Stimulated activated CD8-positive, alpha-beta memory T cell treated with anti-CD3 and anti-CD28 coated beads, Interleukin-15, amount 100 ng/mL, for 24 hours (primary cell): ENCODE data around the gene NIPAL4.
"Not testable (repeated sequence)": the region's sequence is repeated elsewhere in the genome, so short reads cannot be mapped to it uniquely, and the experiment has no call there.

ENCODE experiments used
- DNase-seq: peaks from one replicate; pipeline ENCODE4 v3.0.0-alpha.2; 2020; ENCODE audit warnings: low read depth

The NIPAL4 gene

DNA sequence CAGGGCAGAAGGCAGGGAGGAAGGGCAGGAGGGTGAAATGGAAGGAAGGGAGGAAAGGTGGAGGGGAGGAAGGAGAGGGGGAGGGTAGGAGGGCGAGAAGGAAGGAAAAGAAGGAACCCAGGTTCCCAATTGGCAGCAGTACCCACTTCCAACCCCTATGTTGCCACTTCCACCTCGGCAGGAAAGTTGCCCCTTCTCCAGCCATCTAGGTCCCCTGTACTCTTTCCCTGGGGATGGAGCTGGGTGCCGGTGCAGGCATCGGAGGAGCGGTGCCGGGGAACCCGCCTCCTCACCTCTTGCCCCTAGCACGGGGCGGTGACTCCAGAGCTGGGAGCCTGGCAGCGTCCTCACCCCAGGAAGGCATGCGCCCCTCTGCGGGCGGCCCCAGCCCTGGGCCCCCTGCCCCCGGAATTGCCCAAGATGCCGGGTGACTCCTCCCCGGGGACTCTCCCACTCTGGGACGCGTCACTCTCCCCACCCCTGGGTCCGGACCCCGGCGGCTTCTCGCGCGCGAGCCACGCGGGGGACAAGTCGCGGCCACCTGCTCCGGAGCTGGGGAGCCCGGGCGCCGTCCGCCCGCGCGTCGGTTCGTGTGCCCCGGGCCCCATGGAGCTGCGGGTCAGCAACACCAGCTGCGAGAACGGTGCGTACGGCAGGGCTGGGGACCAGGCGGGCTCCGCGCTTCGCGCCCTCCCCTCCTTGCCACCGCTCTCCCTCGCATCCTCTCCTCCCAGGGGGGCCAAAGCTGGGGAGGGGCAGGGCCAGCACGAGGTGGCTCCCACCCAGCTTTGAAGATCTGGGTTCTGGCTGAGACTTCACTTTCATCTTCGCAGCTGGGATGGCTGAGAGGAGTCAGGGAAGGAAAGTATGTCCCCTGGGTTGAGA, at the start of gene NIPAL4:
Gene NIPAL4, plus strand, starts transcription at position 499 of the 885 bp plus-strand sequence. Its CDS starts 108 bp downstream, at position 607.
- peak; percentile 3 for DNase-seq

DNA sequence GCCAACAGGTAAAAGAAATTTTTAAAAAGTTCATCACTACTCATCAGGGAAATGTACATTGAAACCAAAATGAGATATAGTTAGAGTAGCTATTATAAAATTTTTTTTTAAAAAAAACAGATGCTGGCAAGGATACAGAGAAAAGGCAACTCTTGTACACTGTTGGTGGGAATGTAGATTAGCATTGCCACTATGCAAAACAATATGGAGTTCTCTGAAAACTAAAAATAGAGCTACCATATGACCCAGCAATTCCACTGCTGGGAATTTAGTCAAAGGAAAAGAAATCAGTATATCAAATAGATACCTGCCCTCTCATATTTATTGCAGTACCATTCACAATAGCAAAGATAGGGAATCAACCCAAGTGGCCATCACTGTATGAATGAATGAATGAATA, 44.2 kb upstream of the NIPAL4 start:
- no peak for DNase-seq

DNA sequence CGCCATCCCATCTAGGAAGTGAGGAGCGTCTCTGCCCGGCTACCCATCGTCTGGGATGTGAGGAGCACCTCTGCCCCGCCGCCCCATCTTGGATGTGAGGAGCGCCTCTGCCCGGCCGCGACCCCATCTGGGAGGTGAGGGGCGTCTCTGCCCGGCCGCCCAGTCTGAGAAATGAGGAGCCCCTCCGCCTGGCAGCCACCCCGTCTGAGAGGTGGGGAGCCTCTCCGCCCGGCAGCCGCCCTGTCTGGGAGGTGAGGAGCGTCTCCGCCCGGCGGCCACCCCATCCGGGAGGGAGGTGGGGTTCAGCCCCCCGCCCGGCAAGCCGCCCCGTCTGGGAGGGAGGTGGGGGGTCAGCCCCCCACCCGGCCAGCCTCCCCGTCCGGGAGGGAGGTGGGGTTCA, 40.5 kb upstream of the NIPAL4 start:
- DNase-seq: not testable (repeated sequence)

DNA sequence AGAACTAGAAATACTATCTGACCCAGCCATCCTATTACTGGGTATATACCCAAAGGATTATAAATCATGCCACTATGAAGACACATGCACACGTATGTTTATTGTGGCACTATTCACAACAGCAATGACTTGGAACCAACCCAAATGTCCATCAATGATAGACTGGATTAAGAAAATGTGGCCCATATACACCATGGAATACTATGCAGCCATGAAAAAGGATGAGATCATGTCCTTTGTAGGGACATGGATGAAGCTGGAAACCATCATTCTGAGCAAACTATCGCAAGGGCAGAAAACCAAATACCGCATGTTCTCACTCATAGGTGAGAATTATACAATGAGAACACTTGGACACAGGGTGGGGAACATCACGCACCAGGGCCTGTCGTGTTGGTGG, 30.1 kb upstream of the NIPAL4 start:
- DNase-seq: not testable (repeated sequence)

DNA sequence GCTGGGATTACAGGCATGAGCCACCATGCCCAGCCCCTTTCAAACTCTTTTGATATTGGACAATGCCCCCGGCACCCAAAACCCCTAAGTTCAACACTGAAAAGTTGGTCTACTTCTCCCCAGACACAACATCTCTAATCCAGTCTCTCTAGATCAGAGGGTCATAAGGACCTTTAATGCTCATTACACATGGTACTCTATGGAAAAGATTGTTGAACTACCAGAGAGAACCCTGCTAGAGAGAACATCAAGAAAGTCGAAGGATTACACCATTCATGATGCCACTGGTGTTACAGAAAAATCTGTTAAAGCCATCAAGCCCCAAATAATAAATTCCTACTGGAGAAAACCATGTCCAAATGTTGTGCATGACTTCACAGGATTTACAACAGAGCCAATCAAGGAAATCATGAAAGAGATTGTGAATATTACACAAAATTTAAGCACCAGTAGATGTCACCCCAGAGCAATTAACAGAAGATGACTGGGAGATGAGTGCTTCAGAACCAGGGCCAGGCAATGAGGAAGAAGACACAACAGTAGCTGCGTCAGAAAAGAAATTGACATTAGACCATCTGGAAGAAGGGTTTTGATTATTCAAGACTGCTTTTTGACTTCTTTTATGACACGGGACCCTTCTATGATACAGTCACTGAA, 28.3 kb upstream of the NIPAL4 start:
- no peak for DNase-seq

DNA sequence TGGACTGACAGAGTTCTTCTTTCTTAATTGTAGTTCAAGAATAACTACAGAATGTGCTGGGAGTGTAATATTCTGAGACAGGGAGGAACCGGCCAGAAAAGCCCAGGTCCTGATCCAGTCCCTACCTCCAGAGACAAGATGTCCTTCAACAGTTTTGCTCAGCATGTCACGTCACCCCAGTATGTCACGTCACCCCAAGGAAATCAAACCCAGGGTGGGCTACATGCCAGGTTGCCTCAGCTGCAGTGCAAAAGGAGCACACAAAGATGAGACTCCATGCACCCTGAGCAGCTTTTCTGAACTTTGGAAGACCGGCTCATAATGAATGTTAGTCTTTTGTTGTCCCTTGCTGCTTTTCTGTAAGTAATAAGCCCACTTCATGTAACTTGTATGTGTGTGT, 25.9 kb upstream of the NIPAL4 start:
- no peak for DNase-seq

DNA sequence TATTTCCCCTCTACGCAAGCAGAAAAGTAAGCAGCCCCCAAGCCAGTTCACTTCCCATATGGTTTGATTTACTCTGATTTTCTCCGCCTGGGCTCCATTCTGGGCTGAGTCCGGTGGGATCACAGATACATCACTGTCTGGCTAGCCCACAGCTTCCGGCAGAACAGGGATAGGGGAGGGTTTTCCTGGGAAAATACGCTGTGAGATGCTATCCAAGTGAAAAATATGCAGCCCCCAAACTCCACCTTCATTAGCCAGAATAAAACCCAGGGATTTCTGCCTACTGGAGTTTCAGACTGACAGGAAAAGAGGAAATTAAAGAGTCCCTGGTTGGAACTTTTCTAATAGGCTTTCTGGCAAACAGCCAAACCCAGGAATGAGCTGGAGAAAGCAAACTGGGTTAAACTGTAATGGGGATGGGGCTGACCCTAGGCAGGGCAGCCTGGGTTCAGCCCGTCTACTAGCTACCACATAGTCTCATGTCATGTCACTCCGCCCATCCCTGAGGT, 16.9 kb upstream of the NIPAL4 start:
- DNase-seq: no peak

DNA sequence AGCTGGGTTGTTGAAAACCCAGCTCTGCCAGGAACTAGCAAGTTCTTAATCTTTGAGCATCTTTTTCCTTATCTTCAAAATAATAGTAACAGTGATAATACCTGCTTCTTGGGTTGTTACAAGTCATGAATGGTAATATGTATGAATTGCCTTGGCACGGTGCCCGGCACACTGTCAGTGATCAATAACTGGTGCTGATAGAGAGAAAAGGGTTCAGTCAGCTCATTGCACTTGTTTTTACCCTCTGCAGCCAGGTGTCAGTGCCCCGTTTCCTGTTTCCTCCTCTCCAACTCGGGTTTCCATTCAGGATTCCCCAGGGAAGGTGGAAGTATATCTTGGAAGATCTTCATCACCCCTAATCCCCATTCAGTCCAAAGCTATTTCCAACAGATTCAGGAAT, 15.8 kb upstream of the NIPAL4 start:
- no peak for DNase-seq

DNA sequence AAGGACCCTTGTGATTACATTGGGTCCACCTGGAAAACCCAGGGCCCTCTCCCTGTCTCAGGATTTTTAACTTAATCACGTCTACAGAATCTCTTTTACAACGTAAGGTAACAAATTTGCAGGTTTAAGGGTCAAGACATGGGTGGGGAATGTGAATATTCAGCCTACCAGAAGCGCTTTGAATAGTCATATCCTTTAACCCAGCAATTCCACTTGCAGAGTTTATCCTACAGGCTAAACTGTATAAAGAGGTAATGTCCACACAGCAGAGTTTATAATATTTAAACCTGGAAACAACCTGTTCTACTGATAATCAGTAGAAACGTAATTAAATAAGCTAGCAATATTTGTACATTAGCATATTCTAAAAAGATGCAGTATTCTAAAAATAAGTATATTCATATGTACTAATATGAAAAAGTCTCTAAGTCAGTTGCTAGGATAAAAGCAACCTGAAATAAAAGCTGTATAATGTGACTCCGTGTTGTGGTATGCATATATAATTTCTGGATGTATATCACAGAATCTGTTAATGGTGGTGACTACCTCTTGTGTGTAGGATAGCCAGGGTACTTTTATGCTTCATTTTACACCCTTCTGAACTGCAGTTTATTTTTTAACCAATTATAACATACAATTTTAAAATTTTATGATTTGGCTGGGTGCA, 14.1 kb upstream of the NIPAL4 start:
- no peak for DNase-seq

DNA sequence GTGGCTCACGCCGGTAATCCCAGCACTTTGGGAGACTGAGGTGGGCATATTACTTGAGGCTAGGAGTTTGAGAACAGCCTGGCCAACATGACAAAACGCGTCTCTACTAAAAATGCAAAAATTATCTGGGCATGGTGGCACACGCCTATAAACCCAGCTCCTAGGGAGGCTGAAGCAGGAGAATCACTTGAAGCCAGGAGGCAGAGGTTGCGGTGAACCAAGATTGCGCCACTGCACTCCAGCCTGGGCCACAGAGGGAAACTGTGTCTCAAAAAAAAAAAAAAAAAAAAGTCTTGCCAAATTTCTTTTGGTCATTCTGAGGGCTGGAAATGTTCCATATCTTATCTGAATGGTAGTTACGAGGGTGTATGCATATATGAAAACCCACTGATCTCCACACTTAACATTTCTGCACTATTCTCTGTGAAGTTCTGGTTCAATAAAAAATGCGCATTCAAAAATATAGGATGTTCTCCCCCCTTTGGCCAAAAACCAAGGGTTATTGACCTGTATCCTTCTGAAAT, 13.5 kb upstream of the NIPAL4 start:
- DNase-seq: no peak

DNA sequence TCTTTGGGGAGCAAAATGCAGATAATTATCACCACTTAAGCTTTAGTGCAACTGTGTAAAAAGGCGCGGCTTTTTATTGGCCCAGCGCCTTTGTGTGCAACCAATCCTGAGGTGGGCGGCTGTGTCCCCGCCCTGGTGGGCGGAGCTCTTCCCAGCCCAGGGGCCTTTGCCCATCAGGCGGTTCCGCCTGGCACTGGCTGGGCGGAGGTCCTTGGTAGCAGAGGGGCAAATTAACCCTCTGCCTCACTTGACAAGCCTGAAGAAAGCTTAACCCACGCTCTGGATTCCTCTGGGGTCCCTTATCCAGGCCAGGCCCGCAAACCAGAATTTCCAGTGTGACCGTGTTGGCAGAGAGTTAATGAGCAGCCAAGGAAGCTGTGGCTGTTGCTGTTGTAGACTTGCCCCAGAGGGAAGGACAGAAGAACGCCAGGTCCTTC, 12.8 kb upstream of the NIPAL4 start:
- no peak for DNase-seq

DNA sequence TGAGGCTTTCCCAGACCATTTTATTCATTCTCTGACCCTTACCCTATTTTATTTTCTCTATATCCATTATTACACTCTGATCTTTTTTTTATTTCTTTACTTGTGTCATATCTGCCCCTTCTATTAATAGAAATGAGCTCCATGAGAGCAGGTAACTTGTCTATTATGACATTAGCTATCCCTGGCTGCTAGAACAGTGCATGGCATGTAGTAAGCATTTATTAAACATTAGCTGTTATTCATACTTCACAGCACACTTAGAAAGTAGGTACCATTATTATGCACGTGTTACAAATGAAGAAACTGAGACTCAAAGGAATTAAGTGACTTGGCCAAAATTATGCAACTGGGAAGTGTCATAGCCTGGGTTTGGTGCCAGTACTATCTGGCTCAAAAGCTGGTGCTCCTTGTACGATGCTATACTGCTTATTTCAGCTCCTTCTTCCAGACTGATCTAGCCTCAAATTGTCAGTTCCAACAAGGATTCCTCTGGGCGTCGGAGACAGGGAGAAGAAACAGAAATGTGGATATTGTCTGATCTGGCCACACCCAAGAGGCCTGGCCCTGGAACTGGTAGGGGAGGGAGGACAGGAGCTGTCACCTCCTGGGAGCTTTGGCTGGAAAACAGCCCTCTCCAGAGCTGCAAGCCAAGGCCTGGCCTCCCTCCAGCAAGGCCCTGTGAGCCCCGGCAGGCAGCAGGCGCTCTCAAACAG, 10.8 kb upstream of the NIPAL4 start:
- DNase-seq: no peak

DNA sequence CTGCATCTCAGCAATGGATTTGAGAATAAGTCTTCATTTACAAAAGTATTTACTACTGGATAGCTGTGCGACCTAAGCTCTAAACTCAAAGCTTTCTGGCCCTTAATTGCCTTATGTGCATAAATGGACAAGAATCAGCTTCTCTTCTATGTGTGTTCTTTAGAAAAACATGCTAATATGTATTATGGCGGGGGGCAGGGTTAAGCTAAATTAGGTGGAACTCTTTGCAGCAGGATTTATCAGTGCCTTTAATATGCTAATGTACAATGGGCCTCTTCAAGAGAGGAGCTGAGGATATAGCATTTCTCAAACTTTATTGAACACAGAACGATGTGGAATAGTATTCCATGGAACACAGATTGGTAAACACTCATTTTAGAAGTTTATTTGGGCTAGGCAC, 10.0 kb upstream of the NIPAL4 start:
- no peak for DNase-seq

DNA sequence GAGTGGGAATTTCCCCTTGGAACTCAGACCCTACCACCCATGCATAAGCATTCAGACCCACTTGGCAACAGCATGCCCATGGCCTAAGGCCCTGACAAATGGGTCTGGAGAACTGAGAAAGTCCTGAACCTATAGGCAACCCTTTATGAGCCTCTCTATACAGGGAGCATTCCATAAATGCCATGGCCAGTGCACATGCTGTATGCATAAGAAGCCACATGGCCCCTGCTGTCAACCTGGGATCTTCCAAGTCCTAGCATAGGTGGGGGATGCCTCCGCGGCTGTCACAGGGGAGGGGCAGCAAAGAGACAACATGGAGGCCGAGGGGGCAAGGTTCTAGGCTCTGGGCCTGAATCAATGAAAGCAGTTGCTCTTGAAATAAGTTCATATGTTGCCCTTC, 8.2 kb upstream of the NIPAL4 start:
- DNase-seq: no peak

DNA sequence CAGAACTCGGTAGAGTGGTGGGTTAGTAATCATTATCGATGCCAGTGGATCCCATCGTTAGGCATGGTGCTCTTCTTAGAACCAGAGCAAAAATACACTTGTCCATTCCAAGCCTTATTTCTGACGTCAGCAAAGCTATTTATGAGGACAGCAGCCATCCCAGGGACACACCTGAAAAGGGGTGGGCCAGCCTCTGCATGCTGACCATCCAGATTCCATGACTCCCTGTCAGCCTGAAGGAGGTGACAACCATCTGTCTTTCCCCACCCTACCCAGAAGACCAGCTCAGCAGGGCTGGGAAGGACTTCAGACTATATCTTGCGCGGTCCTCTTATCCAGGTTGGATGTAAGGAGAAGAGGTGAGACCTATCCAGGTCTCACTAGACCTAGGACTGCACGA, 5.7 kb upstream of the NIPAL4 start:
- no peak for DNase-seq

DNA sequence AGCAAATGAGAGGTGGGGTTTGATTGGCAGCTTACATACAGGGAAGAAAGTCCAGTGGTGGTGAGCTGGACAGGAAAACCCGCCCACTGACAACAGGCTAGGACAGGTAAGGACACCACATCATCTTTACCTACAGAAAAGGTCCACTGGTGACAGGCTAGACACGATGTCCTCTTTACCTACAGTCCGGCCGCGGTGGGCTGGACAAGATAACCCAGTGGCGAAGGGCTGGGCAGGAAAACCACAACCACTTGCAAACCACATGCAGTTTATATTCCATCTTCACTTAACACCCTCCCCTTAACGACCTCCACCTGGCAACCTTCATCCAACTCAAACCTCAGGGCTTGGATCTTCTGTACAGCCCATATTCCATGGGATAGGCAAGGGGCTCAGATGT, 5.0 kb upstream of the NIPAL4 start:
- no peak for DNase-seq

DNA sequence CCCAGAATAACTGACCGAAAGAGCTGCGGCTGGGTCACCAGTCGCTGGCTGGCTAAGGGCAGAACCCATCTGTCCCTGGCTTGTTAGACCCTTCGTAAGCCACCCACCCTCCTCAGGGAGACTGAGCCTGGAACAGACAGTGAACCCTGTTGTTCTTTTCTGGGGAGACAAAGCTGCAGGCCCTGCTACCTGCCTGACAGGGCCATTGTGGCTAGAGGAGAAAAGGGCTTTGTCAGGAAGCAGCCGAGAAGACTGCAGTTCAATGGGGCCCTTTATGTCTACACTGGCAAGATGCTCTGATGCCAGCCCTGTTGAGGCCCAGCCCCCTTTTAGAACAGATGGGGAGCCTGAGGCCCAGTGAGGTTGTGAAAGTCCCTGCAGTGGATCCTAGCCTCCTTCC, 3.7 kb upstream of the NIPAL4 start:
- DNase-seq: no peak

DNA sequence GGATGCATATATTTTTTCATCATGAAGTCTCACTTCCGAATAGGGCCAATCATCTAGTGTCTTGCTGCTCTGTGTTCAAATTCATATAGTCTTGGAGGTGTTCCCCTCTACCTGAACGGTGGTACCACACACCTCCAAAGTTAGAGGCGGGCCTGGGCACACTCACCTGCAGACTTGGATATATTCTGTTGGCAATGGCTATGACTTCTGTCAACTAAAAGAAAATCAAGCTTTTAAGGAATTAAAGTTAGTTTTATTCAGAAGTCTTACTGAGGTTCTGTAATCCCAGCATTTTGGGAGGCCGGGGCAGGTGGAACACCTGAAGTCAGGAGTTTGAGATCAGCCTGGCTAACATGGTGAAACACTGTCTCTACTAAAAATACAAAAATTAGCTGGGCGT, 2.6 kb upstream of the NIPAL4 start:
- no peak for DNase-seq

DNA sequence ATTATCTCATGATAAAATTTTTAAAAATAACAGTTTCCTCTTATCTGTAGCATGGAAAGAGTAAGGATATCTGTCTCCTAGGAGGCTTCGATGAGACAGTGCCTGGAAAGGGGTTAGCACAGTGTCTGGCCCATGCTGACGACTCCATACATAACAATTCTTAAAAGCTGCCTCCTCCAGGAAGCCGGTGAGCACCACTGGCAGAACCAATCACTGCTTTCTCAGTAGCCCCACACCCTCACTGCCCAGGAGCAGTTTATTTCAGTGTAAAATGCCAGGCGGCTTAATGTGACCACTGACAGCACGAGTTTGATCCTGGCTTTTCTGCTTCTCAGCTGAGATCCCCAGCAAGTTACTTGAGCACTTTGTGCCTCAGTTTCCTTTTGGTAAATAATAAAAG, 1.2 kb upstream of the NIPAL4 start:
- no peak for DNase-seq

DNA sequence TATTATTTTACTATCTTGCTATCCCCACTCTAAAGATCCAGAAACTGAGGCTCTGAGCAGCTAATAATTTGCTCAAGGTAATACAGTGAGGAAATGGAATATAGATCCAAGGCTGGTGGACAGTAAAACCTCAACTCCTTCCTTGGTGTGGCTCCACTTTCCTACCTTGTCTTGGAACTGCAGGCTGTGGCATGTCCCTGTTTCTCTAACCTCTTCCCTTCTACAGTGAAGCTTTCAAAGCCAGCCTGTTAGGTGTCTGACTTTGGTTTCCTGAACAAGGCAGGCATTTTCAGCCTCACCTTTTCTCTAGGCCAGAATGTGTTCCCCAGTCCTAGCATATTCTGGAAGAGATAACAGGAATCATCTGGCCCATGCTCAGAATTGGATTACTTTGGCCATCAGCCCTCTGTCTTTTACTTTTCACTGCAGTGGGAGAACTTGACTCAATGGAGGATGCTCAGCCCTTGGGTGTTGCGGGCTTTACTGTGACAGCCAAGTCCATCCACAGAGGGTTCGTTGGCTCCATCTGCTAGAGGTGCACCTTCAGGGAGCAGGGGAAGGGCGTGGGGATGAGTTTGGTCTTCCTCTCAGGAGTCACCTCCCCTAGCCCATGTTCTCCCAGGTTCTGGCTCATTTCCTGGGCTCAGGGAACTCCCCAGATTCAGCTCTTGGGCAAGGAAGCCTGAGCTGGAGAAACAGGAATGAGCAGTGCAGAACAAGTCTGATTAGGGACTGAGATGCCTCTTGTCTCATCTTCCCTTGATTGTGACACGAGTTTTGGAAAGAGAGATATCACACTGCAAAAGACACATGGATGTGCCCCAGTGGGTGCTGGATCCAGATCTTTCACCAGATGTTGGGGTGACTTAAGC, 1.1 kb downstream of the NIPAL4 start:
- DNase-seq: no peak

DNA sequence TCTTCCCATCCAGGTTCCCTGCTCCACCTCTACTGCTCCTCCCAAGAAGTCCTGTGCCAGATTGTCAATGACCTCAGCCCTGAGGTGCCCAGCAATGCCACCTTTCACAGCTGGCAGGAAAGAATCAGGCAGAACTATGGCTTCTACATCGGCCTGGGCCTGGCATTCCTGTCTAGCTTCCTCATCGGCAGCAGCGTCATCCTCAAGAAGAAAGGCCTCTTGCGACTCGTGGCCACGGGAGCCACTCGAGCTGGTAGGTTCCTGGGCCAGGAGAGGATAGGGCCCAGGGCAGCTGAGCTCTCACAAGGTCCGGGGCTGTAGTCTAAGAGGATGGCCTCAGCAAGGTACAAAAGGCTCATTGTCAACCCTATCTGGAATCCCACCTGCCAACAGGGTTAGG, 3.1 kb downstream of the NIPAL4 start:
- no peak for DNase-seq
